NCI-H2171 (cell line): ENCODE measurements around the gene P2RX5.
A peak's percentile ranks its signal among the peaks of the same experiment; 100 is the strongest.
"Not testable (repeated sequence)": the region's sequence is repeated elsewhere in the genome, so short reads cannot be mapped to it uniquely, and the experiment has no call there.

Experiments used
- DNase-seq: peaks from one replicate; lab custom pipeline; 2025; lab: John Stamatoyannopoulos, UW

Gene P2RX5

DNA sequence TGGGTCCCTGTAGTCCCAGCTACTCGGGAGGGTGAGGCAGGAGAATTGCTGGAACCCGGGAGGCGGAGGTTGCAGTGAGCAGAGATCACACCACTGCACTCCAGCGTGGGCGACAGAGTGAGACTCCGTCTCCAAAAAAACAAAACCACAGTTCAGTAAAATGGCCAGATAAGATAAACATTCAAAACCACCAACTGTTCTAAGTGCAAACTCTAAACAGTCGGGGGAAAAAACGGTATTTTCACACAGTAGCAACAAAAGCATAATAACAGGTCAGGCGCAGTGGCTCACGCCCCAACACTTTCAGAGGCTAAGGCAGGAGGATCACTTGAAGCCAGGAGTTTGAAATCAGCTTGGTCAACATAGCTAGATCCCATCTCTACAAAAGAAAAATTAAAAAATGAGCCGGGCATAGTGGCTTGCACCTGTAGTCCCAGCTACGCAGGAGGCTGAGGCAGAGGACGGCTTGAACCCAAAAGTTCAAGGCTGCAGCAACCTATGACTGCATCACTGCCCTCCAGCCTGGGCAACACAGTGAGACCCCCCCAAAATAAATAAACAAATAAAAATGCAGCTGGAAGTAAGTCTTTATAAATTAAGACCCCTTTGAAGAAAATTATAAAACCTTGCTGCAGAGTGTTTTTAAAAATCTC is 17.0 kb upstream of the P2RX5 start:
- DNase-seq, result no peak

DNA sequence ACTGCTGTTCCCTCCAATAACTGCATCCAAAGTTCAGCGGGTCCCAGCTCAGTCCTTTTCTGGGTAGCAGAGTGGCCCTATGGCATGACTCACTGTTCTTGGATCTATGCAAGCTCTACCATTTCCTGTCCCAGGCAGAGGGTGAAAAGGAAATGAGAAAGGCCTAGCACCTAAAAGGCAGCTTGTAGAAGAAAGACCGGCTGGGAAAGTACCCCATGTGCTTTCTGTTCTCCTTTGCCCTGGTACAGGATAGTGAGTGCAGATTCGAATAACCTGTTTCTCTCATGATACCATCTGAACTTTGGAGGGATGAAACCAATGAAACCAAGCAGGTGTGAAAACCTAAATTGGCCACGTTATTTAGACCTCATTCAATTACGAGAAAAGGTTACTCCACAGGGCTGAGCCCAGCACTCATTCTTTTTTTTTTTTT is 15.0 kb upstream of the P2RX5 start:
- DNase-seq, result no peak

DNA sequence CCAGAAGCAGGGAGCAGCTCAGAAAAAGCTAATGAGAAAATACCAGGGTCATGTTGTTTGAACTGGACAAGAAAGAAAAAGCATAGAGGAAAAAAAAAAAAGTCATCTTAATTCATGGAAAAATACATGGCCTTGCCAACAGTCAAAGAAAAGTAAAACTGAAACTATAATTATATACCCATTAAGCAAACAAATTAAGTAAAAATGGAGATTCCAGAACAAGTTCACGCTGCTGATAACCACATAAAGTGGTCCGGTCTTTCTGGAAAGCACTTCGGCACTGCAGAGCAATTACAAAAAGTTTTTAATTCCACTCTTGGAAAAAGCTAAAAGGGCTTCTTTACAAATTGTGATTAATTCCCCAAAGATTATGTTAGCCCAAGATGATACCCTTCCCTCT is 12.4 kb upstream of the P2RX5 start:
- no peak for DNase-seq

DNA sequence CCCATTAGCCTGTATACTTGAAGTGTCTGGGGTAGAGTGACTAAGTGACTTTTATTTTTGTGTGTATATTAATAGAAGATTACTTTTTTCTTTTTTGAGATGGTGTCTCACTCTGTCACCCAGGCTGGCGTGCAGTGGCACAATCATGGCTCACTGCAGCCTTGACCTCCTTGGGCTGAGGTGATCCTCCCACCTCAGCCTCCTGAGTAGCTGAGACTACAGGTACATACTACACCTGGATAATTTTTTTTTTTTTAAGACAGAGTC is 9.7 kb upstream of the P2RX5 start:
- not testable (repeated sequence) for DNase-seq

DNA sequence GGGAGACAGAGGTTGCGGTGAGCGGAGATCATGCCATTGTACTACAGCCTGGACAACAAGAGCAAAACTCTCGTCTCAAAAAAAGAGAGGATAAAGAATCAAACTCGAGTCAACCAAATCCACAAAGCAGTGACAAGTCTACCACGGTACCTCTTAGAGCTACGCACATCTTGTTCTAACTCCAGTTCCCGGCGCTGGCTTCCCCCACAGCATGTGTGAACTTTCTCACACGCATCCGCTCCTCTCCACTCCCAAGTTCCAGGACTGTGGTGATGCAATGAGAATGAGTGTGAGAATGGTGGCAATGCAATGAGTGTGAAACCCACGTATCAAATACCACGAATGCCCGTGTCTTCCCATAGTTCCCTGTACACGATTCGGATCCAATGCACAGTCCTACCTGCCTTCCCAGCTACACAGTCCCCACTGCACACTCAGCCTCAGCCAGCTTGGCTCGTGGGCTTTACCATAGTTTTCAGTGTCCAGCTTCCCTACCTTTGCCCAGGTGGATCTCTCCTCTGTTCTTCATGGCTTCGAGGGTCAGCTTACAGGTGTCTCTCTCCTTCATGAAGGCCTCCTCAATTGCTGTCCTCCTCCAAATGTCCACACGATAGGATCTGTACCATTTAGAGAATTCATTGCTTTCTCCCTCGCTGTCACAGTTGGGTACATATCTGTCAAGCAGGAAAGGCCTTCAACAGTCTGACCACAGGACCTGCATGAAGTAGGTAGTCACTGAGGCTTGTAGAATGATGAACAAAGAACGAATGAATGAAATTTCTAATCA is 9.2 kb upstream of the P2RX5 start:
- DNase-seq, result no peak

DNA sequence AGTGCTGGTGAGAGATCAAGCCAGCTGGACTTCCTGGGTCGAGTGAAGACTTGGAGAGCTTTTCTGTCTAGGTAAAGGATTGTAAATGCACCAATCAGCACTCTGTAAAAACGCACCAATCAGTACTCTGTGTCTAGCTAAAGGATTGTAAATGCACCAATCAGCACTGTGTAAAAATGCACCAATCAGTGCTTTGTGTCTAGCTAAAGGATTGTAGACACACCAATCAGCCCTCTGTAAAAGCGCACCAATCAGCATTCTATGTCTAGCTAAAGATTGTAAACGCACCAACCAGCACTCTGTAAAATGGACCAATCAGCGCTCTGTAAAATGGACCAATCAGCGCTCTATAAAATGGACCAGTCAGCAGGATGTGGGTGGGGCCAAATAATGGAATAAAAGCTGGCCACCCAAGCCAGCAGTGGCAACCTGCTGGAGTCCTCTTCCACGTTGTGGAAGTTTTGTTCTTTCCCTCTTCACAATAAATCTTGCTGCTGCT is 6.1 kb upstream of the P2RX5 start:
- not testable (repeated sequence) for DNase-seq

DNA sequence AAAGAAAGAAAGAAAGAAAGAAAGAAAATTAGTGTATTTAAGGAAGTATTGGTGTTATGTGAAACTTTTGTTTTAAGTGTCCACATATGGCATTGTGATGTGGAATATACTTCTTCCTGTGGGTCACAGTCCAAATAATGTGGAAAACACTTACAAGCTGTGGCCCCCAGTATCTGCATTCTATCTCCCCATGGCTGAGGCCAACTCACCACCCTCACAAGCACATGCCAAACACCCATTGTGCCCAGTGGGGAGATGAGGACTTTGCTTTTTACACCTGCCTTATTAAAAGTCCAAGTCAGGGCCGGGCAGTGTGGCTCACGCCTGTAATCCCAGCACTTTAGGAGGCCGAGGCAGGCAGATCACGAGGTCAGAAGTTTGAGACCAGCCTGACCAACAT is 4.0 kb upstream of the P2RX5 start:
- DNase-seq, result no peak

DNA sequence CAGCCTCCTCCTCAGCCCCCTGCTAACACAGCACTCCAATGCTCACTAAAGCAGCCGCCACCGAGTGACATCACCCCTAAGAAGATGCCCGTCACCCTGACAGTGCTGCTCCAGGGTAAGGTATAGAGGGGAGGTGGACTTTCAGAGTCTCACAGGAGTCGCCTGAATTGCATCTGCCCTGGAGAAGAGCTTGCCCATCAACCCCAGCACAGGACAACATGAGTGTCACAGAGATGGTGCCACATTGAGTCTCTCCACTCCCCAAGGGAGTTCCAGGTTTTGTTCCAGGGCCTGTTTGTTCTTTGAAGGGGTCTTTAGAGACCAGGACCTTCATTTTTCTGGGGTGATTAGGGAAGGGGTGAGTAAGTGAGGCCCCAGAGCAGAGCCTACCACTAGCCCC is 2.2 kb upstream of the P2RX5 start:
- DNase-seq, result no peak

DNA sequence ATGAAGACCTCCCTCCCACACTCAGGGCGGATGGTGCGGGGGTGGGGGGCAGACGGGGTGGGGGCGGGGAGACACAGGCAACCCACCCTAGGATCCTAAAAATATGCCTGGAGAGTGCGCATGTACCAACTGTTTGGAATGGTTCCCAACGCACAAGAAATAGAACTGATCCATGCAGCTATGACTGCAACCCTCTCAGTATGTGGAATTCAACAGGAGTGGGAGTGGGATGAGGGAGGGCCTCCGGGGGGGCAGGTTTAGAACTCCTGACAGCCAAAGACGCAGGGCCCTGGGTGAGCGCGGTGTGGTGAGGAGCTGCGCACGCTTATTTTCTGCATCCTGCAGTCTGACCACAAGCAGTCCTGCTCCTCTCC is 1.1 kb upstream of the P2RX5 start:
- no peak for DNase-seq

DNA sequence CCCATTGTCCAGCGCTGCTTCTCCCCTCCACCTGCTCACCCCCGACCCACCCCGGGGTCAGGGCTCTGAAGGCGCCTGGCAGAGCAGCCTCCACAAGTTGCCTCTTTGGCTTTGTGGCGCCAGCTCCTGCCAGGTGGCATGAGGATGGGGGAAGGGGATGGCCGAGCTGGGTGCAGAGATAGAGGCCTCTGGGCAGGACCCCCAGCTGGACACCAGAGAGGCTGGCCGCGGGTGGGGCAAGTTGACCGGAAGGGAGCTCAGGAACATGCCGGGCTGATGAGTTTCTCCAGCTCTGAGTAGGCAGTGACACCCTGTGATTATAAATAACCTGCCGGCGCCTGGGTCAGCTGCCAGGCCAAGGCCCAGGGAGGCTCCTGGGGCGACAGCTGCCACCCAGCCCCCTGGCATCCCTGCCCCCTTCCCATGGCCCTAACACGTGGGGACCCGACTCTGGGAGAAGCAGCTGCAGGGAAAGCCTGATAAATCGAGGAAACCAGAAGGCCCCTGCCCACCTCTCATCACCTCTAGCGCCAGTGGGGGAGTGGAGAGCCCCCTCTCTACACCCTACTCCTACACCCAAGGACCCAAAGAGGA is 729 bp downstream of the P2RX5 start:
- DNase-seq, result no peak

DNA sequence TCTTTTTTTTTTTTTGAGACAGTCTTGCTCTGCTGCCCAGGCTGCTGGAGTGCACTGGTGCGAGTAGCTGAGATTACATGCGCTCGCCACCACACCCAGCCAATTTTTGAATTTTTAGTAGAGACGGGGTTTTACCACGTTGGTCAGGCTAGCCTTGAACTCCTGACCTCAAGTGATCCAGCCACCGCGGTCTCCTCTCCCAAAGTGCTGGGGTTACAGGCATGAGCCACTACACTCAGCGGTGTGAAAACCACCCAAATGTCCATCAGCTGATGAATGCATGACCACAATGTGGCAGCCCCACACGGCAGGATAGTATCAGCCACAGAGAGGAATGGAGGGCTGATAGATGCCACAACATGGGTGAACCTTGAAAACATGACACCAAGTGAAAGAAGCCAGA is 2.1 kb downstream of the P2RX5 start:
- no peak for DNase-seq

DNA sequence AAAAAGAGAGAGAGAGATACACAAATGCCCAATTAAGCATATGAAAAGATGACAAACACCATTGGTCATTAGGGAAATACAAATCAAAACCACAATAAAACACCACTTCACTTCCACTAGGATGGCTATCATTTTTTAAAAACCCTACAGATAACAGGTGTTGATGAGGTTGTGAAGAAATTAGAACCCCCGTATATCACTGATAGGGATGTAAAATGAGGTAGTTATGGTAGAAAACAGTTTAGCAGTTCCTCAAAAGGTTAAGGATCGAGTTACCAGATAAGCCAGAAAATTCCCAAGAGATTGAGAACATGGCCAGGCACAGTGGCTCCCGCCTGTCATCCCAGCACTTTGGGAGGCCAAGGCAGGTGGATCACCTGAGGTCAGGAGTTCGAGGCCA is 2.8 kb downstream of the P2RX5 start:
- no peak for DNase-seq

DNA sequence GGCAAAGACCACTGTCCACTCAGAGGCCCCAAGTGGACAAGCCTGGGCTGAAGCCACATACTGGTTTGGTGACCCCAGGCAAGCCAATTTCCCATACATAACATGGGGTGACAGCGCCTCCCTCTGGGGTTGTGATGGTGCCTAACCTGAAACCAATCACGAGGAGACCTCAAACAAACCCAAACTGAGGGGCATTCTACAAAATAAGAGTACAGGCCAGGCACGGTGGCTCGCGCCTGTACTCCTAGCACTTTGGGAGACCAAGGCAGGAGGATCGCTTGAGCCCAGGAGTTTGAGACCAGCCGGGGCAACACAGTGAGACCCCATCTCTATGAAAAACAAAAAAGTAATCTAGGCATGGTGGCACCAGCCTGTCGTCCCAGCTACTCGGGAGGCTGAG is 3.6 kb downstream of the P2RX5 start:
- no peak for DNase-seq

DNA sequence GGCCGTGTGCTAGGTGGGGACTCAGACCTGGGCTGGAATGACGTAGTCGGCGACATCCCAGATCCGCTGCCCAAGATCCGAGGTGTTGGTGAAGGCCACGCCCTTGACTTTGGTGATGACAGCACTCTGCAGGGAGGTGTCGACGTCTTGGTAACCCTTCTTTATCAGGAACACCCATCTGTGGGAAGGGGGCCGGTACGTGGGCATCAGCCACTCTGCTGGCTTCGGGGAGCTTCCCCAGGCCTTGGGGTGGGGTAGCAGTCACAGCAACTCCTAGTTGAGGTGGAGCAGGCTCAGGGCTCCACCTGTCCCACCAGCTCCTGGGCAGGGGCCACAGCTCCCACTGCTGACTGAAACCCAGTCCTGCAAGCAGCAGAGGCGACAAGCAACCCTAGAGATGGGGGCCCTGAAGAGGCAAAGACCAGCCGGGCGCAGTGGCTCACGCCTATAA is 4.3 kb downstream of the P2RX5 start:
- no peak for DNase-seq

DNA sequence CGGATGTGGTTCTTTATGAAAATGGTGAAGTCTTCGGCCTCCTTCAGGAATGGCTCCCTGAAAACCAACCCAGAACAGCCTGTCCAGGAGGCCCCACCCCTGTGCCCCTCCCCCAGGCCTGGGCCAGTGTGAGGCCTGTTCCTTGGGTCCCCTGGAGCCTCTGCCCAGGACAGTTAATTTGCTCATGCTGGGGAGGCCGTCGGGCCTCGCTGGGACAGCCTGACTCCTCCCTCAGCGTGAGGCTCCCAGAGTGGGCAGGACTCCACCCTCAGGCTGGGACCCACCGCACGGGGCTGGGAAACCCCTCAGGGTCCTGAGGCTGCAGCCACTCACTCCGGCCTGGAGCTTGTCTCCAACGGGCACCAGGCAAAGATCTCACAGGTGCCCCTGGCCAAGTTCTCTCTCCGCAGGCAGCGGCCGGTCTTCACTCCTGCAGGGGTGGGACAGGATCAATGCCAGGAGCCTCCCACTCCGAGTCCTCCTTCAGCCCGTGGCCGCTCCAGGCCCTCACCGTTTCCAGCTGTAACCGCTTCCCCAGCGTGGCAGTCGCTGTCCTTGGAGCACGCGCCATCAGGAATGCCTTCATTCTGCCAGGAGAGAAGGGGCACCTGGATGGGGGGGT is 5.8 kb downstream of the P2RX5 start:
- no peak for DNase-seq

DNA sequence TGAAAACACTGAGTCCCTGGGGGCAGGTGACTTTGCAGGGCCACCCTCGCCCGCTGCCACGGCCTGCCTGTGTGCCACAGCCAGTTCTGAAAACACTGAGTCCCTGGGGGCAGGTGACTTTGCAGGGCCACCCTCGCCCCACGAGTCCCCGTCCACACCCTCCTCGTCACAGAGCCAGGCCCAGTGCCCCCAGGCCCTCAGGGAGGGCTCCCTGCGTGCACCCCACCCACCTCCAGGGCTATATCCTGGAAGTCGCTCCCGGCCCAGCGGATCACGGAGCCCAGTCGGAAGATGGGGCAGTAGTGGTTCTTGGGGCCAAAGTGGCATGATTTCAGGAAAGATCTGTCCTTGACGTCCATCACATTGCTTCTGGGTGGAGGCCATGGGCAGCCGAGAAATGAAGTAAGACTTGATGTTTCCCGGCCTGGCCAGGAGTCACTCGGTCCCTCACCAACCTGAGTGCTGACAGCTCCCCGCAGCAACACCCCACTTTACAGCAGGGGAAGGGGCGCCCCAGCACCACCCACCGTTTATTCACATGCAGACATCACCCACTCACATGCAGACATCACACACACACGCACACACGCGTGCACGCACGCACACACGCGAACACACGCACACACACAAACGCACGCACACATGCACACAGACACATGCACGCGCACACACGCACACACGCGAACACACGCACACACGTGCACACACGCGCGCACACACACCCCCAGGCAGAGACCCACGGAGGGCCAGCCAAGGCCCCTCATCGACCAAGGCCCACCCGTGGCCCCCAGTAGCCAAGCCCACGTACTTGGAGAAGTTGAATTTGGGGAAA is 6.5 kb downstream of the P2RX5 start:
- DNase-seq, result no peak

DNA sequence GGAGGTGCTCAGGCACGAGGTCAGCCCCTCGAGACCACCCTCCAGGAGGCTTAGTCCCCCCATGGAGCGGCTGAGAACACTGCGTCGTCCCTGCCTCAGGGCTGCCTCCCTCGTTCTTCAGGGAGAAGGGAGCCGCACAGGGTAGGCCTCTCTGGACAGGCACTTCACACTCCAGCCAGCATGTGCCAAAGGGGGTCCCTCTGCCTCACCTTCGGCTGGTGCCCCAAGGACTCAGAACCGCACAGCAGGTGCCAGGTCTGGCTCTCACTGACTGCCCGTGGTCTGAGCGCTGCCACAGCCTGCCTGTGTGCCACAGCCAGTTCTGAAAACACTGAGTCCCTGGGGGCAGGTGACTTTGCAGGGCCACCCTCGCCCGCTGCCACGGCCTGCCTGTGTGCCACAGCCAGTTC is 7.1 kb downstream of the P2RX5 start:
- DNase-seq, result no peak

DNA sequence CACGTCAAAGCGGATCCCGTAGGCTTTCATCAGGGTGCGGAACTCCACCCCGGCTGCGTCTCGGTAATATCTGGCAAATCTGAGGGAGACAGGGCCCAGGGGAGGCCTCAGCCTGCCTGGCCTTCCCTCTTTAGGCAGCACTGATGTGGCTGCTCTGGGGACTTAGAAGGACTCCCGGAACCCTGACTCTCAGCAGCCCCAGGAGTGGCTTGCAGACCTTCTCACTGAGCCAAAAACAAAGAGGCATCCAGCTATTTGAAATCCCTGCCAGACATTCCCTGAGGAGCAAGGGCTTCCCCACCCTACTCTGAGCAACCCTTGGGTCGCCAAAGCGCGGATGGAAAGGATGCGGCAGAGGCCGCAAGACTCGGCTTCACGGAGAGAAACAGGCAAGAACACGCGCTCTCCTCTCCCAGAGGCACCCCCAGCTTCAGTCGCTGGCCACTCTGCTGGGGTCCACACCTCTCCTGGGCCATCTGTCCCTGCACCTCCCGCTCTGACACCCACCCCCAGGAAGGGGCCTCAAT is 7.9 kb downstream of the P2RX5 start:
- DNase-seq, result no peak

DNA sequence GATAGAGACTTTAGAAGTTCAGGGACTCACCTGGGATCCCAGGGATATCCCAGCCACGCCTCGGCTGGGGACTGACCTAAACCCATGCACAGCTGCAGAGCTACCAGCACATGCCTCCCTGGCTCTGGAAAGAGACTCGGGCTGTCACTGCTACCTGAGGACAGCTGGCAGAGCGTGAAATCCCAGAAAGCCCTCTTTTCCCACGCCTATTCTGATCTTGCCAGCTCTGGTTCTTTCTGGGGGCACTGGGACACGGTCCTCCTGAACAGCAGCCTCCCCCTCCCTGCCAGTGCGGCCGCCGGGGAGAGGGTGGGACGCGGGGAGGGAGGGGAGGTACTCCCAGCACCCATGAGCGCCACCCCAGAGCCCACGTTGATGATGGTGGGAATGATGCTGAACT is 10.8 kb downstream of the P2RX5 start:
- peak; percentile 40 for DNase-seq

DNA sequence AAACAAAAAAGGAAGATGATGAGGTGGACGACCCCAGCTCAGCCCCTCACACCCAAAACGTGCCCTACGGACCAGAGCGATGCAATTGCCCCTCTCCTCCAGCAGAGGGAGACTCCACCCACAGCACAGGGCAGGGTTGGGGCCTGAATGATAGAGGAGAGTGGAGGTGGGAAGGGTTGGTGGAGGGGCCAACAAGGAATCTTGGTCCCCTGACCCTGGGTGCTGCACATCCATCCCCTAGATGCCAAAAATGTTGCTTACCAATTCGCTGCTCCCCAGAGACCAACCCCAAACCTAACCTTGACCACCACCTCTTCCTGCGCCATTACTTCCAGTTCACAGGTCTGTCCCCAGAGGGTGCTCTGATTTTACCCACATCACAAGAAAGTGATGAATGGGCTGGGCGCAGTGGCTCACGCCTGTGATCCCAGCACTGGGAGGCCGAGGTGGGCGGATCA is 12.9 kb downstream of the P2RX5 start:
- DNase-seq, result no peak

DNA sequence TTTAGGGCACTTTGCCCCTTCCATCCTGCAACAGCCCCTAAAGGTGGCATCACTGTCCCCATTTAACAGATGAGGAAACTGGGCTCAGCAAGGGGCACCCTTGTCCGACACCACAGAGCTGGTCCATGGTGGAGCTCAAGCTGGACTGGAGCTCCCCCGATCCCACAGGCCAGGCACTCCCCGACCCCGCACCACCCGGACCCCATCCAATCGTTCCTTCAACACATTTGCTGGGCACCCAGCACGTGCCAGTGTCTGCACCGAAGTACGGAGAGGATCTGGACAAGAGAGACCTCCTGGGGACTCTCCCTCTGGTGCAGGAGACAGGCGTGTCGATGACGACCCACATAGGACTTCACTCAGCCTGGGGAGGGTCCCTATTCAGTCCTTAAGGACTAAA is 13.9 kb downstream of the P2RX5 start:
- DNase-seq, result no peak

DNA sequence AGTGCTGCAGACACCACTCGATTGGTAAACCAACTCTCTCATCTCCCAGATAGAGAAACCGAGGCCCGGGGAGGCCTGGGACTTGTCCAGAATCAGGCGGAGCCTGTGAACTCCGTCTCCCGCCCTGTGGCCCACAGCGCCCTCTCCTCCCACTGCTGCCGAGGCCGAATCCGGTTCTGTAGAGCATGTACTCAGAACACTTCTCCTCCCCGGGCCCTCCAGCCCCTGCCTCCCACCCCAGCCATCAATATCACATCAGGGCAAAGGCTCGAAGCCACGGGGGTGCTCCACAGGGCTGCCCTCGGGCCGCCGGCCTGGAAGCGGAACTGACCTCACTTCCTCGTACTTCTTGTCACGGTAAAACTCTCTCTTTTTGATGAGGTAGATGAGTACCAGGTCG is 14.4 kb downstream of the P2RX5 start:
- DNase-seq, result no peak
